Myocyte (in vitro differentiated cells): ENCODE data around the gene NRXN3. TPM values are rescaled to one million over a fixed set of nuclear protein-coding genes. Genes with fewer than 3 reads are reported as not detected.

Experiments used
- DNase-seq: peaks from one replicate; pipeline ENCODE4 v3.0.0-alpha.2; 2012; ENCODE audit warnings: low read depth
- total RNA-seq: library from RNA; depleted of rRNA; stranded (reverse); fragments of >200 nt; gene quantifications from 2 replicates; pipeline ENCODE4 v1.2.3, GENCODE V29; 2014

Gene NRXN3
- total RNA-seq, 1 donor from 2014 or later, result 0.05 TPM

- DNase-seq, result peak; percentile 51
Observed at GRCh38 chr14:79044894-79045624, 874.9 kb downstream of the NRXN3 start.

GRCh38 chr14:79050787-79051727 is 880.9 kb downstream of the NRXN3 start:
- DNase-seq, result no peak

GRCh38 chr14:79051742-79052141 is 881.6 kb downstream of the NRXN3 start:
- DNase-seq, result no peak

GRCh38 chr14:79056879-79057278 is 886.7 kb downstream of the NRXN3 start:
- no peak for DNase-seq

GRCh38 chr14:79057333-79057732 is 887.2 kb downstream of the NRXN3 start:
- DNase-seq, result no peak

- DNase-seq, result no peak
Observed at GRCh38 chr14:79062226-79062625, 892.1 kb downstream of the NRXN3 start.

- no peak for DNase-seq
Observed at GRCh38 chr14:79064214-79064613, 894.0 kb downstream of the NRXN3 start.

- peak; percentile 11 for DNase-seq
Observed at GRCh38 chr14:79074510-79074909, 904.3 kb downstream of the NRXN3 start.

- DNase-seq, result no peak
Observed at GRCh38 chr14:79076428-79076827, 906.3 kb downstream of the NRXN3 start.

GRCh38 chr14:79077096-79077495 is 906.9 kb downstream of the NRXN3 start:
- DNase-seq, result no peak

- no peak for DNase-seq
Observed at GRCh38 chr14:79080040-79080439, 909.9 kb downstream of the NRXN3 start.

- DNase-seq, result no peak
Observed at GRCh38 chr14:79082883-79083282, 912.7 kb downstream of the NRXN3 start.

GRCh38 chr14:79083356-79083755 is 913.2 kb downstream of the NRXN3 start:
- DNase-seq, result no peak

- peak; percentile 56 for DNase-seq
Observed at GRCh38 chr14:79084861-79085260, 914.7 kb downstream of the NRXN3 start.

GRCh38 chr14:79089576-79089975 is 919.4 kb downstream of the NRXN3 start:
- DNase-seq, result no peak

GRCh38 chr14:79090641-79091180 is 920.5 kb downstream of the NRXN3 start:
- no peak for DNase-seq

- DNase-seq, result no peak
Observed at GRCh38 chr14:79091381-79091963, 921.3 kb downstream of the NRXN3 start.

- no peak for DNase-seq
Observed at GRCh38 chr14:79093531-79093930, 923.4 kb downstream of the NRXN3 start.

- no peak for DNase-seq
Observed at GRCh38 chr14:79094951-79095350, 924.8 kb downstream of the NRXN3 start.

GRCh38 chr14:79096811-79097210 is 926.6 kb downstream of the NRXN3 start:
- DNase-seq, result no peak

GRCh38 chr14:79098324-79098723 is 928.2 kb downstream of the NRXN3 start:
- DNase-seq, result no peak

- no peak for DNase-seq
Observed at GRCh38 chr14:79100578-79100977, 930.4 kb downstream of the NRXN3 start.
